Parathyroid adenoma (tissue), 2 donors: ENCODE results near the gene BGN.

Source experiments
- H2AFZ ChIP-seq: fragments of 300-600 bp; sonication (generic); one replicate; pipeline ENCODE4 v1.7.0; 2017; ENCODE audit warnings: antibody characterized with exemption, mild to moderate bottlenecking
- H3K27ac ChIP-seq: fragments of 300-600 bp; sonication (generic); one replicate; pipeline ENCODE4 v1.7.0; 2017
- H3K27me3 ChIP-seq: fragments of 300-600 bp; sonication (generic); one replicate; pipeline ENCODE4 v1.7.0; 2017; ENCODE audit warnings: low read length; ENCODE audit not compliant: control insufficient read depth, insufficient read depth
- H3K36me3 ChIP-seq: fragments of 300-600 bp; sonication (generic); one replicate; pipeline ENCODE4 v1.7.0; 2017; ENCODE audit warnings: low read length; ENCODE audit not compliant: control insufficient read depth, insufficient read depth
- H3K4me1 ChIP-seq: fragments of 300-600 bp; sonication (generic); one replicate; pipeline ENCODE4 v1.7.0; 2017; ENCODE audit warnings: control low read depth
- H3K4me2 ChIP-seq: fragments of 300-600 bp; sonication (generic); one replicate; pipeline ENCODE4 v1.7.0; 2017; ENCODE audit warnings: low read length
- H3K4me3 ChIP-seq: fragments of 300-600 bp; sonication (generic); one replicate; pipeline ENCODE4 v1.7.0; 2017; ENCODE audit warnings: low read depth, low read length
- H3K79me2 ChIP-seq: fragments of 300-600 bp; sonication (generic); one replicate; pipeline ENCODE4 v1.7.0; 2017; ENCODE audit warnings: control low read depth
- H3K9ac ChIP-seq: fragments of 300-600 bp; sonication (generic); one replicate; pipeline ENCODE4 v1.7.0; 2017; ENCODE audit warnings: mild to moderate bottlenecking
- H3K9me3 ChIP-seq: fragments of 300-600 bp; sonication (generic); one replicate; pipeline ENCODE4 v1.7.0; 2017; ENCODE audit warnings: low read length; ENCODE audit not compliant: control insufficient read depth
- TF ChIP-seq, protein P1 (sequence below): fragments of 300-600 bp; sonication (generic); IDR thresholded peaks from one replicate; pipeline ENCODE4 v1.7.0; 2017; ENCODE audit warnings: antibody characterized with exemption, mild to moderate bottlenecking
- donor health status: primary hyperparathyroidism.

The BGN gene

DNA sequence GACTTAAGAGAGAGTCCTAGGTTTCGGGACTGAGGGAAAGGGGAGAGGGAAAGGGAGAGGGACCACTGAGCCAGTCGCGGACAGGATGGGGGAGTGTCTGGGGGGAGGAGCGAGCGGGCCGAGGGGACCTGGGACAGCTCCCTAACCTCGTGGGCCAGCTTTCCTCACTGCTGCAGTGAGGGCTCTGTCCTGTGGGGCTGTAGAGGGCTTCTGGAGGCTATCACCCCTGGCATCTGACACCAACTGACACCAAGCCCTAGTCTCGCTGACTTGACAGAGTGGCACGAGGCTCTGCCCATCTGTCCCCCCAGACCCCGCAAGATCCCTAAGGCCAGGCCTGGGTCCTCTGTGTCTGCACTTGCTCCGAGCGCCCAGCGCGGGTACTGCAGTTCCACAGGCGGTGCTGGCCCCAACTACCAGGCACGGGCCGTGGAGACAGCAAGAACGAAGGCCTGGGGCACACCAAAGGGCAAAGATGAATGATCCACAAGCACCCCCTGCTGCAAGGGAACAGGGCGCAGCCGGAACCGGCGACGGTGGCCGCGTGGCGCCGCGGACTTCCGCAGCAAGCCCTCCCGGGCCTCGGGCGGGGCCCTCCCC lies 24.9 kb upstream of the BGN start:
- no peaks in the 10 kb centered on the region for H3K79me2 ChIP-seq
- peak overlapping the region; percentile 65 for H3K4me3 ChIP-seq
- H3K9ac ChIP-seq: no peak overlapping the region
- H3K27me3 ChIP-seq: no peaks in the 10 kb centered on the region
- no peaks in the 10 kb centered on the region for H3K4me1 ChIP-seq
- H2AFZ ChIP-seq: peak overlapping the region; percentile 86
- TF ChIP-seq, protein P1, sequence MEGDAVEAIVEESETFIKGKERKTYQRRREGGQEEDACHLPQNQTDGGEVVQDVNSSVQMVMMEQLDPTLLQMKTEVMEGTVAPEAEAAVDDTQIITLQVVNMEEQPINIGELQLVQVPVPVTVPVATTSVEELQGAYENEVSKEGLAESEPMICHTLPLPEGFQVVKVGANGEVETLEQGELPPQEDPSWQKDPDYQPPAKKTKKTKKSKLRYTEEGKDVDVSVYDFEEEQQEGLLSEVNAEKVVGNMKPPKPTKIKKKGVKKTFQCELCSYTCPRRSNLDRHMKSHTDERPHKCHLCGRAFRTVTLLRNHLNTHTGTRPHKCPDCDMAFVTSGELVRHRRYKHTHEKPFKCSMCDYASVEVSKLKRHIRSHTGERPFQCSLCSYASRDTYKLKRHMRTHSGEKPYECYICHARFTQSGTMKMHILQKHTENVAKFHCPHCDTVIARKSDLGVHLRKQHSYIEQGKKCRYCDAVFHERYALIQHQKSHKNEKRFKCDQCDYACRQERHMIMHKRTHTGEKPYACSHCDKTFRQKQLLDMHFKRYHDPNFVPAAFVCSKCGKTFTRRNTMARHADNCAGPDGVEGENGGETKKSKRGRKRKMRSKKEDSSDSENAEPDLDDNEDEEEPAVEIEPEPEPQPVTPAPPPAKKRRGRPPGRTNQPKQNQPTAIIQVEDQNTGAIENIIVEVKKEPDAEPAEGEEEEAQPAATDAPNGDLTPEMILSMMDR: no peak
- H3K9me3 ChIP-seq: no peaks in the 10 kb centered on the region
- H3K4me2 ChIP-seq: peak overlapping the region; percentile 82
- no peaks in the 10 kb centered on the region for H3K36me3 ChIP-seq
- H3K27ac ChIP-seq: peak overlapping the region; percentile 57

DNA sequence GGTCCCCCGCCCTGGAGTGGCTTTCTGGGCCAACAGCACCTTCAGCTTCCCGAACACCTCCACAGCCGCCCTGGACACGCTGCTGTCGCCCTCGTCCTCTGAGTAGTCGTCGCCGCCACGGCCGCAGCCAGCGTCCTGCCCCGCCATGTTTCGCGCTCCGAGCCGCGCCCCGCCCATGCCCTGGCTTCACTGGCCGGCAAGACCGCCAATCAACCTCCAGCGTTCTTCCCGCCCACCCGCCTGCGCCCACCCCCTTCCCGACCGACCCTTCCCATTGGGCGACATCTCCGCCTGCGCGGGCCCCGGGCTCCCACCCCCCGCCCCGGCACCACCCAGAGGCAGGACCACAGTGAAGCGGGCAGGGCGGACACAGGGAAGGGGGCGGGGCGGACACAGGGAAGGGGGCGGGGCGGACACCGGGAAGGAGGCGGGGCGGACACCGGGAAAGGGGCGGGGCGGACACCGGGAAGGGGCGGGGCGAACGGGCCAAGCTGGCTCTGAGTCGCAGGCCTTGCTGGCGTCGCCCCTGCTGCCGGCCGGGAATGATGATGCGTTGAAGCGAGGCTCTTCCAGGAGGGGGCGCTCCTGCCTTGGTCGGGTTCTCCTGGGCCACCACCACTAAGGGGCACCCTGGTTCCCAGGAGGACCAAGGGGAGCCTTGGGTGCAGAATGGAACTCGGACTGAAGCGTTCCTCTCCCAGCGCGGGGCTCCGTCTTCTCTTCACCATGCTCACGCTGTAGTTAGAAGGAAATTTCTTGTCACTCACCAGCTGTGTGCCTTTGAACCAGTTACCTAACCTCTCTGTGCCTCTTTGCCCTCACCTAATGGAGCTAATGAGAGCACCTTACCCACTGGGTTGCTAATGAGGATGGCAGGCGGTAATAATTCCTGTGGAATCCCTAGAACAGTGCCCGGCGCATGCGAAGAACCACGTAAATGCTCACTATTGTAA lies 24.1 kb upstream of the BGN start, which contains the start of gene HAUS7:
TSS of gene HAUS7 (minus strand) at position 166 of the 953 bp plus-strand sequence. CDS start at position 147, 19 bp downstream.
- peak within 1 kb of the TSS; percentile 57 for H3K27ac ChIP-seq
- TF ChIP-seq, protein P1: peak; percentile 45
- H3K4me3 ChIP-seq: peak within 1 kb of the TSS; percentile 65
- H3K4me1 ChIP-seq: no peaks in the 10 kb centered on the region
- peak within 1 kb of the TSS; percentile 86 for H2AFZ ChIP-seq
- no peaks in the 10 kb centered on the region for H3K27me3 ChIP-seq
- no peaks in the 10 kb centered on the region for H3K9me3 ChIP-seq
- no peaks in the 10 kb centered on the region for H3K79me2 ChIP-seq
- H3K9ac ChIP-seq: no peak within 1 kb of the TSS
- H3K36me3 ChIP-seq: no peaks in the 10 kb centered on the region
- peak within 1 kb of the TSS; percentile 82 for H3K4me2 ChIP-seq

DNA sequence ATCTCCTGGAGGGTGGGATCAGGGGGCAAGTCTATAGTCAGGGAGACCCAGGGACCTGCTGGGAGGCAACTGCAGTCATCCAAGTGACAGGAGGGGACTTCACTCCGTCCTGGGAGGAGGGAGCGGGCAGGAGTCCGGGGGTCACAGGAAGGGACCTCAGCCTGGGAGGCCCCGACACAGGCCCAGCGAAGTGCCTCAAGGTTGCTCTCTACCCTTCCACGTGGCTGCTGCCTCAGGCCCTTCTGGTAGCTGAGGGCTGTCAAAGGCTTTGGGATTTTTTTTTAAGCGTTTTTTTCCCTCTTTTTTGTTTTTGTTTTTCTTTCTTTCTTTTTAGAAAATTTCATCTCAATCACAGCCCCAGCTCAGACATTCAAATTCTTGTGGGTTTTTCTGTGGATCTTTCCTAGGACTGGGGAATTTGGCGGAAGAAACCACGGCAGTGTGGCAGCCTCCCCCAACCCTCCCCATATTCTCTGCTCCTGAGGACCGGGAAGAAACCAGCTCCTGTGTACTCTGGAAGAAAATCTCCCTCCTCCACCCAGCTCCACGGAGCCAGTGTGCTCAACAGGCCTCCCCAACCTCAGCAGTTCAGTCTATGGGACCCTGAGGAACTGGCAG lies 23.0 kb upstream of the BGN start:
- no peak overlapping the region for H3K4me3 ChIP-seq
- TF ChIP-seq, protein P1: no peak
- H3K4me2 ChIP-seq: no peak overlapping the region
- H3K79me2 ChIP-seq: no peaks in the 10 kb centered on the region
- no peaks in the 10 kb centered on the region for H3K36me3 ChIP-seq
- H3K27ac ChIP-seq: no peak overlapping the region
- no peak overlapping the region for H2AFZ ChIP-seq
- no peak overlapping the region for H3K9ac ChIP-seq
- no peaks in the 10 kb centered on the region for H3K4me1 ChIP-seq
- no peaks in the 10 kb centered on the region for H3K9me3 ChIP-seq
- no peaks in the 10 kb centered on the region for H3K27me3 ChIP-seq

DNA sequence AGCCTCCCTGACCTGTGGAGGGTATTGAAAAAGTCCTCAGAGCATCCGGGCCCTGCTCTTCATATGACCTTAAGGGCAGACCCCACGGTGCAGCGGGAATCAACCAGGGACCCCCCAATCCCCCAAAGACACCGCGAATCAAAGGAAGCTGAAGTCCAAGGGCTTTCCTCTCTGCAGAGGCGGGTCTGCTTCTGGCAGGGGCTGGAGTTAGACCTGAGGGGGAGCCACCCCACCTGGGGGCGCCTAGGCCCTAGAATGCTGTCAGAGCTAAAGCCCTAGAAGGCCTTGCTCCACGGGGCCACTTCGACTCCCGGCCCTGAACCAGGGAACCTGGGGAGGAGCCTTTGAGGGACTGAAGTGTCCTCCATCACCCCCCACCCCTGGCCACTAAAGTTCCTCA lies 21.7 kb upstream of the BGN start:
- no peak overlapping the region for H3K4me2 ChIP-seq
- no peak overlapping the region for H3K27ac ChIP-seq
- TF ChIP-seq, protein P1: no peak
- no peaks in the 10 kb centered on the region for H3K27me3 ChIP-seq
- H2AFZ ChIP-seq: no peak overlapping the region
- H3K4me1 ChIP-seq: no peaks in the 10 kb centered on the region
- H3K9me3 ChIP-seq: no peaks in the 10 kb centered on the region
- H3K4me3 ChIP-seq: no peak overlapping the region
- H3K9ac ChIP-seq: no peak overlapping the region
- no peaks in the 10 kb centered on the region for H3K79me2 ChIP-seq
- H3K36me3 ChIP-seq: no peaks in the 10 kb centered on the region
